ENCODE results near the gene GUCA2A.
A peak's percentile ranks its signal among the peaks of the same experiment; 100 is the strongest.

Gene GUCA2A

GRCh38 chr1:42179275-42179674 is 14.7 kb upstream of the GUCA2A start:
- DNase-seq (ENCODE audit: low read depth), result no peak
- H3K4me3 ChIP-seq (ENCODE audit: low read depth, low read length), result no peak overlapping the region

GRCh38 chr1:42178249-42178648 is 13.7 kb upstream of the GUCA2A start:
- DNase-seq (ENCODE audit: low read depth), result no peak

GRCh38 chr1:42177541-42177981 is 13.0 kb upstream of the GUCA2A start:
- DNase-seq (ENCODE audit: low read depth), result peak; percentile 94
- H3K4me3 ChIP-seq (ENCODE audit: low read depth, low read length), result no peak overlapping the region

More at GRCh38 chr1:42178249-42178648, 13.7 kb upstream of the GUCA2A start:
- H3K4me3 ChIP-seq (ENCODE audit: low read depth, low read length), result no peak overlapping the region

- DNase-seq (ENCODE audit: low read depth), result no peak
- H3K4me3 ChIP-seq (ENCODE audit: low read depth, low read length), result no peak overlapping the region
Observed at GRCh38 chr1:42176902-42177519, 12.5 kb upstream of the GUCA2A start.

GRCh38 chr1:42175314-42176054 is 10.9 kb upstream of the GUCA2A start:
- DNase-seq (ENCODE audit: low read depth), result no peak

GRCh38 chr1:42173961-42174735 is 9.6 kb upstream of the GUCA2A start:
- no peak overlapping the region for H3K4me3 ChIP-seq (ENCODE audit: low read depth, low read length)

More at GRCh38 chr1:42175314-42176054, 10.9 kb upstream of the GUCA2A start:
- H3K4me3 ChIP-seq (ENCODE audit: low read depth, low read length), result no peak overlapping the region

GRCh38 chr1:42173155-42173933 is 8.8 kb upstream of the GUCA2A start:
- H3K4me3 ChIP-seq (ENCODE audit: low read depth, low read length), result no peak overlapping the region
- no peak for DNase-seq (ENCODE audit: low read depth)

More at GRCh38 chr1:42173961-42174735, 9.6 kb upstream of the GUCA2A start:
- no peak for DNase-seq (ENCODE audit: low read depth)

GRCh38 chr1:42172381-42173133 is 8.0 kb upstream of the GUCA2A start:
- DNase-seq (ENCODE audit: low read depth), result no peak
- H3K4me3 ChIP-seq (ENCODE audit: low read depth, low read length), result no peak overlapping the region

- no peak for DNase-seq (ENCODE audit: low read depth)
- no peak overlapping the region for H3K4me3 ChIP-seq (ENCODE audit: low read depth, low read length)
Observed at GRCh38 chr1:42171679-42172266, 7.2 kb upstream of the GUCA2A start.

GRCh38 chr1:42170779-42171621 is 6.5 kb upstream of the GUCA2A start:
- DNase-seq (ENCODE audit: low read depth), result no peak
- H3K4me3 ChIP-seq (ENCODE audit: low read depth, low read length), result no peak overlapping the region

GRCh38 chr1:42168763-42169162 is 4.2 kb upstream of the GUCA2A start:
- H3K4me3 ChIP-seq (ENCODE audit: low read depth, low read length), result no peak overlapping the region
- no peak for DNase-seq (ENCODE audit: low read depth)

GRCh38 chr1:42168391-42168670 is 3.8 kb upstream of the GUCA2A start:
- no peak for DNase-seq (ENCODE audit: low read depth)
- no peak overlapping the region for H3K4me3 ChIP-seq (ENCODE audit: low read depth, low read length)

- H3K4me3 ChIP-seq (ENCODE audit: low read depth, low read length), result no peak overlapping the region
- no peak for DNase-seq (ENCODE audit: low read depth)
Observed at GRCh38 chr1:42167611-42168390, 3.3 kb upstream of the GUCA2A start.

GRCh38 chr1:42165511-42166210 is 1.1 kb upstream of the GUCA2A start:
- H3K4me3 ChIP-seq (ENCODE audit: low read depth, low read length), result no peak overlapping the region
- DNase-seq (ENCODE audit: low read depth), result no peak

GRCh38 chr1:42163536-42164503 is 725 bp downstream of the GUCA2A start:
- no peak overlapping the region for H3K4me3 ChIP-seq (ENCODE audit: low read depth, low read length)
- DNase-seq (ENCODE audit: low read depth), result no peak
